ENCODE data around the gene MMP20. TPM values are rescaled to one million over a fixed set of nuclear protein-coding genes. Genes with fewer than 3 reads are reported as not detected.
A peak's percentile ranks its signal among the peaks of the same experiment; 100 is the strongest.

Gene MMP20
- total and polyA plus RNA-seq, 2 donors (not counting 1 experiment from before 2014, with no cell fraction given) = not detected

DNA sequence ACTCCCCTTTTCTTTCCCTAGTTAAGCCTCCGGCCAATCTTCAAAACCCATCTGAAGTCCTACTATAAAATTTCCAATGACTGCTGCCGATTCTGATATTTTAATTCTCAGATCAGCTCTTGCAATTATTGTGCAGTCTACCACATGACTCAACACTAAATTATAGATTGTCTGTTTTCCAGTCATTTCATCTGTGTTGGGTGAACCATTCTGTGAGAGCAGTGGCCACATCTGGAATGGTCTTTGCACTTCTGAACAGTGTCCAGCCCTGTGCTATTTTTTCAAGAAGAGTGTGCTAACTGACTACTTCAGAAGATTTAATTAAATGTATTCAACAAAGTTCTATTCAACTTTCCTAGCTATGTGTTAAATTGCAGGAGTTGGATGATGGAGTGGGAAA lies 47.4 kb downstream of the MMP20 start:
- TF ChIP-seq, protein P1, sequence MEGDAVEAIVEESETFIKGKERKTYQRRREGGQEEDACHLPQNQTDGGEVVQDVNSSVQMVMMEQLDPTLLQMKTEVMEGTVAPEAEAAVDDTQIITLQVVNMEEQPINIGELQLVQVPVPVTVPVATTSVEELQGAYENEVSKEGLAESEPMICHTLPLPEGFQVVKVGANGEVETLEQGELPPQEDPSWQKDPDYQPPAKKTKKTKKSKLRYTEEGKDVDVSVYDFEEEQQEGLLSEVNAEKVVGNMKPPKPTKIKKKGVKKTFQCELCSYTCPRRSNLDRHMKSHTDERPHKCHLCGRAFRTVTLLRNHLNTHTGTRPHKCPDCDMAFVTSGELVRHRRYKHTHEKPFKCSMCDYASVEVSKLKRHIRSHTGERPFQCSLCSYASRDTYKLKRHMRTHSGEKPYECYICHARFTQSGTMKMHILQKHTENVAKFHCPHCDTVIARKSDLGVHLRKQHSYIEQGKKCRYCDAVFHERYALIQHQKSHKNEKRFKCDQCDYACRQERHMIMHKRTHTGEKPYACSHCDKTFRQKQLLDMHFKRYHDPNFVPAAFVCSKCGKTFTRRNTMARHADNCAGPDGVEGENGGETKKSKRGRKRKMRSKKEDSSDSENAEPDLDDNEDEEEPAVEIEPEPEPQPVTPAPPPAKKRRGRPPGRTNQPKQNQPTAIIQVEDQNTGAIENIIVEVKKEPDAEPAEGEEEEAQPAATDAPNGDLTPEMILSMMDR (IDR thresholded peaks at IDR 0.05) = no peak
- no peak for TF ChIP-seq EZH2 (IDR thresholded peaks at IDR 0.05; ENCODE audit: borderline replicate concordance, insufficient read depth, low read depth, low read length, poor library complexity, severe bottlenecking)
- Histone ChIP-seq H3K9me3 (ENCODE audit: control extremely low read depth in 1 of 3, control insufficient read depth in 2 of 3, insufficient read depth in 1 of 3, low read length in 2 of 3) (peaks cover 0 to 1% (median 0%) of the 10 kb centered on the region in 3 donors), H2AFZ (ENCODE audit: insufficient read depth, low read depth, low read length, poor library complexity, severe bottlenecking) (no peak overlapping the region), H3K4me3 (ENCODE audit: control extremely low read depth in 1 of 5, extremely low read depth in 1 of 5, insufficient read depth in 1 of 5, low read depth in 2 of 5, low read length in 4 of 5) (no peak overlapping the region), H3K4me1 (ENCODE audit: control insufficient read depth in 2 of 2, insufficient read depth in 2 of 2, low read length in 2 of 2) (peaks cover 13 to 18% of the 10 kb centered on the region in 2 donors), H3K36me3 (replicated peaks in 1 of 2; ENCODE audit: control extremely low read depth in 1 of 2, control insufficient read depth in 1 of 2, extremely low read depth in 1 of 2, insufficient read depth in 2 of 2, low read length in 1 of 2) (no peaks in the 10 kb centered on the region), H3K27me3 (replicated peaks in 1 of 4; ENCODE audit: control extremely low read depth in 1 of 4, control insufficient read depth in 3 of 4, insufficient read depth in 4 of 4, low read length in 3 of 4) (no peaks in the 10 kb centered on the region), H4K20me1 (ENCODE audit: control insufficient read depth, insufficient read depth, low read length, poor library complexity, severe bottlenecking) (no peaks in the 10 kb centered on the region), H3K9ac (ENCODE audit: low read length) (no peak overlapping the region), H3K27ac (ENCODE audit: low read length in 2 of 2) (no peak overlapping the region), H3K79me2 (ENCODE audit: control insufficient read depth, insufficient read depth, low read length) (no peaks in the 10 kb centered on the region), H3K4me2 (replicated peaks; ENCODE audit: low read depth, low read length, poor library complexity, severe bottlenecking) (no peak overlapping the region)
- no peaks in the 10 kb centered on the region for H3K27me3 Mint-ChIP-seq
- ChIA-PET POLR2A (no interaction called here), CTCF (no interaction called here)
- no peak overlapping the region for H3K4me3 Mint-ChIP-seq
- ATAC-seq (ENCODE audit: low read depth) (no peak), DNase-seq (no peak)
- H3K4me1 Mint-ChIP-seq = peaks cover 21% of the 10 kb centered on the region
- no peaks in the 10 kb centered on the region for H3K9me3 Mint-ChIP-seq (ENCODE audit: insufficient read depth)
- WGBS (ENCODE audit: insufficient coverage) = no CpG with 5 or more reads among the region's 2 CpGs
- intact Hi-C loops (cut with micrococcal nuclease) = no loop called here
- H3K27ac Mint-ChIP-seq = no peak overlapping the region

DNA sequence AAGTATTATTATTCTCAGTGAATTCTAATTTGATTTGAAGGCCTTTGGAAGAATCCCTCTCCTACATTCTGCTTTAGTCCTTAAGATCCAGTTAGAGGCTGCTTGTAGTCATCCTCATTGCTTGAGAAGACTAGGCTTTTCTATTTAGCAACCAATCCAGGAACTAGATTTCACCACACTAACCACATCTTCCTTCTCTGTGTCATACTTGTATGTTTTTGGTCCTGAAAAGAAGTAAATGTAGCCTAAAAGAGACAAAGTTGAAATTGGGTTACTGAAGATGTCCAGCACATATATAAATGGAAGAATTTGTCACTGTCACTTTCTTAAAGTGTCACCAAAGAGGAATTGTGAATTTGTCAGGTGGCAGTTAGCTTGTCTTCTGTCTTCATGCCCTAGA lies 48.0 kb downstream of the MMP20 start:
- Histone ChIP-seq H3K9me3 (ENCODE audit: control extremely low read depth in 1 of 3, control insufficient read depth in 2 of 3, insufficient read depth in 1 of 3, low read length in 2 of 3) (peaks cover 0 to 1% (median 0%) of the 10 kb centered on the region in 3 donors), H3K36me3 (replicated peaks in 1 of 2; ENCODE audit: control extremely low read depth in 1 of 2, control insufficient read depth in 1 of 2, extremely low read depth in 1 of 2, insufficient read depth in 2 of 2, low read length in 1 of 2) (no peaks in the 10 kb centered on the region), H3K4me3 (ENCODE audit: control extremely low read depth in 1 of 5, extremely low read depth in 1 of 5, insufficient read depth in 1 of 5, low read depth in 2 of 5, low read length in 4 of 5) (no peak overlapping the region), H3K27me3 (replicated peaks in 1 of 4; ENCODE audit: control extremely low read depth in 1 of 4, control insufficient read depth in 3 of 4, insufficient read depth in 4 of 4, low read length in 3 of 4) (no peaks in the 10 kb centered on the region), H3K27ac (ENCODE audit: low read length in 2 of 2) (no peak overlapping the region), H3K9ac (ENCODE audit: low read length) (no peak overlapping the region), H3K79me2 (ENCODE audit: control insufficient read depth, insufficient read depth, low read length) (no peaks in the 10 kb centered on the region), H3K4me2 (replicated peaks; ENCODE audit: low read depth, low read length, poor library complexity, severe bottlenecking) (peak overlapping the region; percentile 10), H4K20me1 (ENCODE audit: control insufficient read depth, insufficient read depth, low read length, poor library complexity, severe bottlenecking) (no peaks in the 10 kb centered on the region), H3K4me1 (ENCODE audit: control insufficient read depth in 2 of 2, insufficient read depth in 2 of 2, low read length in 2 of 2) (peaks cover 13 to 18% of the 10 kb centered on the region in 2 donors), H2AFZ (ENCODE audit: insufficient read depth, low read depth, low read length, poor library complexity, severe bottlenecking) (no peak overlapping the region)
- ATAC-seq (ENCODE audit: low read depth) (no peak), DNase-seq (peak; percentile 46)
- Mint-ChIP-seq H3K27me3 (no peaks in the 10 kb centered on the region), H3K4me3 (no peak overlapping the region), H3K9me3 (ENCODE audit: insufficient read depth) (no peaks in the 10 kb centered on the region), H3K4me1 (peaks cover 21% of the 10 kb centered on the region), H3K27ac (no peak overlapping the region)
- POLR2A ChIA-PET = no interaction called here
- TF ChIP-seq, protein P1 (IDR thresholded peaks at IDR 0.05) = no peak
- no peak for TF ChIP-seq EZH2 (IDR thresholded peaks at IDR 0.05; ENCODE audit: borderline replicate concordance, insufficient read depth, low read depth, low read length, poor library complexity, severe bottlenecking)
- CTCF ChIA-PET = no interaction called here
- intact Hi-C loops (cut with micrococcal nuclease) = no loop called here
